ENCODE data around the gene FARS2.

GRCh38 chr6:5660772-5661171 is 399.5 kb downstream of the FARS2 start:
- TF ChIP-seq CTCF (IDR thresholded peaks at IDR 0.05; ENCODE audit: poor library complexity, severe bottlenecking) (no peak), EZH2 (IDR thresholded peaks at IDR 0.05; ENCODE audit: borderline replicate concordance, insufficient read depth, low read length, poor library complexity, severe bottlenecking) (no peak)
